Liver (tissue), 9 donors: ENCODE data around the gene MOV10. TPM values are rescaled to one million over a fixed set of nuclear protein-coding genes. Genes with fewer than 3 reads are reported as not detected.

Experiments
- DNase-seq: peaks from one replicate; pipeline ENCODE4 v3.0.0-alpha.2; 2017; ENCODE audit warnings: low spot score
- H3K27ac ChIP-seq, 2 donors: one replicate each; pipeline ENCODE4 v1.7.0; 2013; ENCODE audit warnings: inconsistent platforms in 2 of 2, low read length in 2 of 2, control low read depth in 1 of 2, low read depth in 1 of 2, mild to moderate bottlenecking in 1 of 2
- H3K27me3 ChIP-seq, 4 donors: one replicate each; pipeline versions ENCODE4 v1.6.1 to v1.7.0; 2013; ENCODE audit warnings: low read length in 3 of 4, inconsistent platforms in 1 of 4, mild to moderate bottlenecking in 1 of 4, moderate library complexity in 1 of 4; ENCODE audit not compliant: control insufficient read depth in 4 of 4, insufficient read depth in 4 of 4
- H3K36me3 ChIP-seq, 4 donors: one replicate each; pipeline versions ENCODE4 v1.6.1 to v1.7.0; 2013; ENCODE audit warnings: low read length in 3 of 4, mild to moderate bottlenecking in 3 of 4, low read depth in 1 of 4, moderate library complexity in 1 of 4; ENCODE audit not compliant: control insufficient read depth in 4 of 4, insufficient read depth in 3 of 4
- H3K4me1 ChIP-seq, 4 donors: one replicate each; pipeline versions ENCODE4 v1.6.1 to v1.7.0; 2013; ENCODE audit warnings: low read length in 3 of 4, mild to moderate bottlenecking in 3 of 4, moderate library complexity in 1 of 4; ENCODE audit not compliant: control insufficient read depth in 4 of 4, insufficient read depth in 4 of 4
- H3K4me3 ChIP-seq, 3 donors: one replicate each; pipeline versions ENCODE4 v1.6.1 to v1.7.0; 2013; ENCODE audit warnings: low read length in 3 of 3, control low read depth in 1 of 3, low read depth in 1 of 3, mild to moderate bottlenecking in 1 of 3
- H3K9ac ChIP-seq, 2 donors: one replicate each; pipeline ENCODE4 v1.7.0; 2013; ENCODE audit warnings: low read length in 2 of 2, mild to moderate bottlenecking in 2 of 2, moderate library complexity in 2 of 2, control low read depth in 1 of 2, low read depth in 1 of 2
- H3K9me3 ChIP-seq, 4 donors: one replicate each; pipeline versions ENCODE4 v1.6.1 to v1.7.0; 2013; ENCODE audit warnings: low read length in 3 of 4; ENCODE audit not compliant: control insufficient read depth in 4 of 4
- CTCF ChIP-seq: fragments of 150-350 bp; IDR thresholded peaks from 2 replicates; pipeline ENCODE4 v1.5.1; 2017; ENCODE audit warnings: improper control_type of control experiment, low read depth, low read length; ENCODE audit not compliant: missing input control
- EGR1 ChIP-seq, 2 donors: IDR thresholded peaks; 2 replicates each; pipeline ENCODE4 v1.6.1; 2016 to 2018; ENCODE audit warnings: antibody characterized with exemption in 2 of 2, low read depth in 2 of 2
- FOXA2 ChIP-seq: IDR thresholded peaks from 2 replicates; pipeline ENCODE4 v1.6.1; 2016; ENCODE audit warnings: antibody characterized with exemption
- GABPA ChIP-seq, 2 donors: IDR thresholded peaks in 1 of 2; conservative IDR thresholded peaks in 1 of 2; 2 replicates each; pipeline ENCODE4 v1.6.1; 2016; ENCODE audit warnings: antibody characterized with exemption in 2 of 2, mild to moderate bottlenecking in 1 of 2, moderate library complexity in 1 of 2
- HNF4A ChIP-seq, 2 donors: conservative IDR thresholded peaks; 2 replicates each; pipeline ENCODE4 v1.6.1; 2016; ENCODE audit warnings: antibody characterized with exemption in 2 of 2, mild to moderate bottlenecking in 2 of 2
- JUND ChIP-seq, 2 donors: IDR thresholded peaks; 2 replicates each; pipeline ENCODE4 v1.6.1; 2016; ENCODE audit warnings: antibody characterized with exemption in 2 of 2
- MAX ChIP-seq: IDR thresholded peaks from 2 replicates; pipeline ENCODE4 v1.6.1; 2016; ENCODE audit warnings: antibody characterized with exemption
- NR2F2 ChIP-seq: IDR thresholded peaks from 2 replicates; pipeline ENCODE4 v1.6.1; 2016; ENCODE audit warnings: antibody characterized with exemption
- RAD21 ChIP-seq, 2 donors: IDR thresholded peaks; 2 replicates each; pipeline ENCODE4 v1.6.1; 2016; ENCODE audit warnings: antibody characterized with exemption in 2 of 2, mild to moderate bottlenecking in 2 of 2
- RXRA ChIP-seq, 2 donors: IDR thresholded peaks; 2 replicates each; pipeline ENCODE4 v1.6.1; 2017 to 2018; ENCODE audit warnings: antibody characterized with exemption in 2 of 2, mild to moderate bottlenecking in 1 of 2
- SP1 ChIP-seq: IDR thresholded peaks from 2 replicates; pipeline ENCODE4 v1.6.1; 2018; ENCODE audit warnings: antibody characterized with exemption, mild to moderate bottlenecking
- TAF1 ChIP-seq: conservative IDR thresholded peaks from 2 replicates; pipeline ENCODE4 v1.6.1; 2016; ENCODE audit warnings: antibody characterized with exemption, mild to moderate bottlenecking
- YY1 ChIP-seq: IDR thresholded peaks from 2 replicates; pipeline ENCODE4 v1.6.1; 2016; ENCODE audit warnings: antibody characterized with exemption, mild to moderate bottlenecking
- WGBS: extraction: QIAGEN DNeasy Blood & Tissue Kit; methylation state at CpG from one replicate; pipeline ENCODE4 v1.1.7; 2013; 5-methylcytosine and 5-hydroxymethylcytosine counted together
- polyA plus RNA-seq, 2 donors: library from polyadenylated mRNA; stranded (reverse) in 1 of 2; unstranded in 1 of 2; fragments of 200-250 nt in 1 of 2; fragments of >200 nt in 1 of 2; fragmentation: Nextera tagmentation in 1 of 2; extraction: Ambion mirVana in 1 of 2; gene quantifications; one replicate each; pipeline versions ENCODE4 v1.2.1 to v1.2.3, GENCODE V29; 2013 to 2015
- total RNA-seq, 2 donors: library from RNA; depleted of rRNA; stranded (reverse); fragments of >200 nt; gene quantifications; one replicate each; pipeline ENCODE4 v1.2.3, GENCODE V29; 2014
- TF ChIP-seq, protein P1 (sequence below): IDR thresholded peaks from 2 replicates; pipeline ENCODE4 v1.6.1; 2016; ENCODE audit warnings: antibody characterized with exemption, mild to moderate bottlenecking
- TF ChIP-seq, protein P2 (sequence below): IDR thresholded peaks from 2 replicates; pipeline ENCODE4 v1.6.1; 2016; ENCODE audit warnings: antibody characterized with exemption
- TF ChIP-seq, protein P3 (sequence below): IDR thresholded peaks from 2 replicates; pipeline ENCODE4 v1.6.1; 2016; ENCODE audit warnings: antibody characterized with exemption
- donor health status: healthy.
- donor health status: healthy.
- donor health status: healthy.
- donor health status: healthy.
- donor health status: healthy.

Gene MOV10
- total and polyA plus RNA-seq, 4 donors, result 32.0 to 36.8 (median 33.7) TPM

GRCh38 chr1:112672009-112672408 is 2.5 kb upstream of the MOV10 start (continued):
- no peak for TF ChIP-seq FOXA2
- no peak for TF ChIP-seq TAF1
- TF ChIP-seq EGR1 (IDR thresholded peaks at IDR 0.05; ENCODE audit: low read depth in 2 of 2), result no peak

DNA sequence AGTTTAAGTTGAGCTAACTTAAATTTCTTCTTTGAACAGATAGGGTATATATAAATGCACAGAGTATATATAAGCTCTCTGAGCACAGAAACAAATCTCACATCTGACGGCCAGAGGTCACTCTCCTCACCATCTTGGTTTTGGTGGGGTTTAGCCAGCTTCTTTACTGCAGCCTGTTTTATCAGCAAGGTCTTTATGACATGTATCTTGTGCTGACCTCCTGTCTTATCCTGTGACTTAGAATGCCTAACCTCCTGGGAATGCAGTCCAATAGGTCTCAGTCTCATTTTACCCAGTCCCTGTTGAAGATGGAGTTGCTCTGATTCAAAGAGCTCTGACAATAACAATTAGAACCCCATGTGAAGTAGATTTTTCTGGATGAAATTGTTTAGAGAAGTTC is 1.6 kb upstream of the MOV10 start:
- DNase-seq, result no peak
- Histone ChIP-seq H3K36me3 (peaks cover 3 to 20% (median 17%) of the 10 kb centered on the region in 4 donors), H3K4me3 (no peak overlapping the region), H3K4me1 (peaks cover 0 to 26% (median 21%) of the 10 kb centered on the region in 4 donors), H3K27me3 (no peaks in the 10 kb centered on the region), H3K9me3 (no peaks in the 10 kb centered on the region), H3K27ac (peak overlapping the region; percentile 89 to 96), H3K9ac (no peak overlapping the region)
- WGBS, result 94% methylated on average over 1 of the region's 1 CpG
- TF ChIP-seq CTCF (no peak), JUND (IDR thresholded peaks at IDR 0.05) (no peak), MAX (no peak), SP1 (no peak), RXRA (IDR thresholded peaks at IDR 0.05) (no peak), RAD21 (IDR thresholded peaks at IDR 0.05) (no peak), YY1 (no peak), NR2F2 (no peak), TAF1 (no peak), GABPA (IDR thresholded peaks at IDR 0.05 in 1 of 2, conservative IDR thresholded peaks at IDR 0.05 in 1 of 2) (no peak), HNF4A (conservative IDR thresholded peaks at IDR 0.05) (no peak)
- TF ChIP-seq, protein P1, sequence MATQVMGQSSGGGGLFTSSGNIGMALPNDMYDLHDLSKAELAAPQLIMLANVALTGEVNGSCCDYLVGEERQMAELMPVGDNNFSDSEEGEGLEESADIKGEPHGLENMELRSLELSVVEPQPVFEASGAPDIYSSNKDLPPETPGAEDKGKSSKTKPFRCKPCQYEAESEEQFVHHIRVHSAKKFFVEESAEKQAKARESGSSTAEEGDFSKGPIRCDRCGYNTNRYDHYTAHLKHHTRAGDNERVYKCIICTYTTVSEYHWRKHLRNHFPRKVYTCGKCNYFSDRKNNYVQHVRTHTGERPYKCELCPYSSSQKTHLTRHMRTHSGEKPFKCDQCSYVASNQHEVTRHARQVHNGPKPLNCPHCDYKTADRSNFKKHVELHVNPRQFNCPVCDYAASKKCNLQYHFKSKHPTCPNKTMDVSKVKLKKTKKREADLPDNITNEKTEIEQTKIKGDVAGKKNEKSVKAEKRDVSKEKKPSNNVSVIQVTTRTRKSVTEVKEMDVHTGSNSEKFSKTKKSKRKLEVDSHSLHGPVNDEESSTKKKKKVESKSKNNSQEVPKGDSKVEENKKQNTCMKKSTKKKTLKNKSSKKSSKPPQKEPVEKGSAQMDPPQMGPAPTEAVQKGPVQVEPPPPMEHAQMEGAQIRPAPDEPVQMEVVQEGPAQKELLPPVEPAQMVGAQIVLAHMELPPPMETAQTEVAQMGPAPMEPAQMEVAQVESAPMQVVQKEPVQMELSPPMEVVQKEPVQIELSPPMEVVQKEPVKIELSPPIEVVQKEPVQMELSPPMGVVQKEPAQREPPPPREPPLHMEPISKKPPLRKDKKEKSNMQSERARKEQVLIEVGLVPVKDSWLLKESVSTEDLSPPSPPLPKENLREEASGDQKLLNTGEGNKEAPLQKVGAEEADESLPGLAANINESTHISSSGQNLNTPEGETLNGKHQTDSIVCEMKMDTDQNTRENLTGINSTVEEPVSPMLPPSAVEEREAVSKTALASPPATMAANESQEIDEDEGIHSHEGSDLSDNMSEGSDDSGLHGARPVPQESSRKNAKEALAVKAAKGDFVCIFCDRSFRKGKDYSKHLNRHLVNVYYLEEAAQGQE, result no peak
- TF ChIP-seq, protein P2, sequence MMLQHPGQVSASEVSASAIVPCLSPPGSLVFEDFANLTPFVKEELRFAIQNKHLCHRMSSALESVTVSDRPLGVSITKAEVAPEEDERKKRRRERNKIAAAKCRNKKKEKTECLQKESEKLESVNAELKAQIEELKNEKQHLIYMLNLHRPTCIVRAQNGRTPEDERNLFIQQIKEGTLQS, result no peak
- TF ChIP-seq, protein P3, sequence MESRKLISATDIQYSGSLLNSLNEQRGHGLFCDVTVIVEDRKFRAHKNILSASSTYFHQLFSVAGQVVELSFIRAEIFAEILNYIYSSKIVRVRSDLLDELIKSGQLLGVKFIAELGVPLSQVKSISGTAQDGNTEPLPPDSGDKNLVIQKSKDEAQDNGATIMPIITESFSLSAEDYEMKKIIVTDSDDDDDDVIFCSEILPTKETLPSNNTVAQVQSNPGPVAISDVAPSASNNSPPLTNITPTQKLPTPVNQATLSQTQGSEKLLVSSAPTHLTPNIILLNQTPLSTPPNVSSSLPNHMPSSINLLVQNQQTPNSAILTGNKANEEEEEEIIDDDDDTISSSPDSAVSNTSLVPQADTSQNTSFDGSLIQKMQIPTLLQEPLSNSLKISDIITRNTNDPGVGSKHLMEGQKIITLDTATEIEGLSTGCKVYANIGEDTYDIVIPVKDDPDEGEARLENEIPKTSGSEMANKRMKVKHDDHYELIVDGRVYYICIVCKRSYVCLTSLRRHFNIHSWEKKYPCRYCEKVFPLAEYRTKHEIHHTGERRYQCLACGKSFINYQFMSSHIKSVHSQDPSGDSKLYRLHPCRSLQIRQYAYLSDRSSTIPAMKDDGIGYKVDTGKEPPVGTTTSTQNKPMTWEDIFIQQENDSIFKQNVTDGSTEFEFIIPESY, result no peak
